HEK293 (cell line): Measurements from ENCODE around the gene DGKB.

ENCODE experiments used
- CTCF ChIA-PET: fragments of 350-600 bp; formaldehyde crosslinking; extraction: SDS; loops from one replicate; lab custom pipeline; 2021; ENCODE audit warnings: antibody characterized with exemption; lab: Yijun Ruan, JAX
- POLR2A ChIA-PET: fragments of 300-600 bp; formaldehyde crosslinking; extraction: SDS; loops from one replicate; lab custom pipeline; 2020; ENCODE audit warnings: antibody characterized with exemption, inconsistent platforms; lab: Yijun Ruan, JAX
- H3K27ac ChIP-seq: fragments of 200-500 bp; sonication (Bioruptor generic); 2 replicates; pipeline ENCODE4 v1.5.1; 2014; ENCODE audit warnings: low read depth, low read length, control low read depth, inconsistent platforms; ENCODE audit errors: extremely low read depth
- H3K36me3 ChIP-seq, 2 experiments: fragments of 200-500 bp in 1 of 2; sonication (Bioruptor generic) in 1 of 2; 1 replicate in 1 of 2; 2 replicates in 1 of 2; pipeline ENCODE4 v1.5.1; 2014 to 2017; ENCODE audit warnings: inconsistent platforms in 2 of 2, low read length in 2 of 2; ENCODE audit not compliant: control insufficient read depth in 2 of 2, insufficient read depth in 1 of 2
- H3K4me1 ChIP-seq: fragments of 200-500 bp; sonication (Bioruptor generic); 2 replicates; pipeline ENCODE4 v1.5.1; 2014; ENCODE audit warnings: mild to moderate bottlenecking, low read length, inconsistent platforms; ENCODE audit not compliant: control insufficient read depth, insufficient read depth
- H3K4me3 ChIP-seq: 2 replicates; pipeline ENCODE4 v1.5.1; 2011; ENCODE audit warnings: low read depth, mild to moderate bottlenecking, control low read depth, low read length, moderate library complexity
- H3K9me3 ChIP-seq: fragments of 200-500 bp; sonication (Bioruptor generic); 2 replicates; pipeline ENCODE4 v1.5.1; 2014; ENCODE audit warnings: low read depth, low read length, inconsistent platforms; ENCODE audit not compliant: control insufficient read depth, insufficient read depth
- GLIS2 ChIP-seq: fragments of 450-650 bp; formaldehyde crosslinking; IDR thresholded peaks from 2 replicates; pipeline ENCODE4 v1.5.1; 2016; ENCODE audit warnings: missing biosample characterization, missing genetic modification characterization
- SETDB1 ChIP-seq: IDR thresholded peaks from one replicate; pipeline ENCODE4 v1.6.1; 2017; ENCODE audit warnings: mild to moderate bottlenecking, low read length, moderate library complexity, mixed read lengths; ENCODE audit not compliant: insufficient read length
- ZBTB1 ChIP-seq: fragments of 450-650 bp; formaldehyde crosslinking; IDR thresholded peaks from 2 replicates; pipeline ENCODE4 v1.5.1; 2016; ENCODE audit warnings: missing biosample characterization, missing genetic modification characterization
- ZBTB10 ChIP-seq: fragments of 450-650 bp; formaldehyde crosslinking; IDR thresholded peaks from 2 replicates; pipeline ENCODE4 v1.5.1; 2016; ENCODE audit warnings: missing biosample characterization, missing genetic modification characterization
- ZBTB17 ChIP-seq: fragments of 450-650 bp; formaldehyde crosslinking; IDR thresholded peaks from 2 replicates; pipeline ENCODE4 v1.5.1; 2016; ENCODE audit warnings: missing biosample characterization, missing genetic modification characterization
- ZBTB6 ChIP-seq: fragments of 450-650 bp; formaldehyde crosslinking; IDR thresholded peaks from 2 replicates; pipeline ENCODE4 v1.5.1; 2017; ENCODE audit warnings: missing biosample characterization, missing genetic modification characterization
- ZNF10 ChIP-seq: fragments of 450-650 bp; formaldehyde crosslinking; IDR thresholded peaks from 2 replicates; pipeline ENCODE4 v1.5.1; 2017; ENCODE audit warnings: missing biosample characterization, missing genetic modification characterization
- ZNF155 ChIP-seq: fragments of 450-650 bp; formaldehyde crosslinking; IDR thresholded peaks from 2 replicates; pipeline ENCODE4 v1.5.1; 2016; ENCODE audit warnings: missing biosample characterization, missing genetic modification characterization
- ZNF214 ChIP-seq: fragments of 450-650 bp; formaldehyde crosslinking; IDR thresholded peaks from 2 replicates; pipeline ENCODE4 v1.5.1; 2017; ENCODE audit warnings: missing biosample characterization, mild to moderate bottlenecking, missing genetic modification characterization, borderline replicate concordance
- ZNF280C ChIP-seq: fragments of 450-650 bp; formaldehyde crosslinking; IDR thresholded peaks from 2 replicates; pipeline ENCODE4 v1.5.1; 2016; ENCODE audit warnings: missing biosample characterization, missing genetic modification characterization
- ZNF280D ChIP-seq: fragments of 450-650 bp; formaldehyde crosslinking; IDR thresholded peaks from 2 replicates; pipeline ENCODE4 v1.5.1; 2016; ENCODE audit warnings: missing biosample characterization, missing genetic modification characterization
- ZNF623 ChIP-seq: fragments of 450-650 bp; formaldehyde crosslinking; IDR thresholded peaks from 2 replicates; pipeline ENCODE4 v1.5.1; 2016; ENCODE audit warnings: missing biosample characterization, missing genetic modification characterization
- ZNF704 ChIP-seq: fragments of 450-650 bp; formaldehyde crosslinking; IDR thresholded peaks from 2 replicates; pipeline ENCODE4 v1.5.1; 2016; ENCODE audit warnings: missing biosample characterization, missing genetic modification characterization
- ZNF747 ChIP-seq: fragments of 450-650 bp; formaldehyde crosslinking; IDR thresholded peaks from 2 replicates; pipeline ENCODE4 v1.5.1; 2016; ENCODE audit warnings: missing biosample characterization, missing genetic modification characterization
- ZSCAN16 ChIP-seq: fragments of 450-650 bp; formaldehyde crosslinking; IDR thresholded peaks from 2 replicates; pipeline ENCODE4 v1.5.1; 2016; ENCODE audit warnings: missing biosample characterization, missing genetic modification characterization

DGKB gene

GRCh38 chr7:14793151-14793550 lies 109.4 kb downstream of the DGKB start:
- POLR2A ChIA-PET, result no interaction called here

More at GRCh38 chr7:14793151-14793550, 109.4 kb downstream of the DGKB start:
- H3K4me3 ChIP-seq, result no peak overlapping the region
- CTCF ChIA-PET, result no interaction called here
- TF ChIP-seq ZBTB1 (tag by site-specific recombination) (no peak), ZBTB10 (no peak), ZNF280C (tag by site-specific recombination) (no peak), ZNF747 (tag by site-specific recombination) (no peak), ZNF214 (no peak), ZNF155 (tag by site-specific recombination) (no peak), ZNF704 (tag by site-specific recombination) (no peak), ZBTB17 (no peak), ZBTB6 (no peak), ZNF10 (no peak), SETDB1 (no peak), ZNF280D (no peak), ZSCAN16 (tag by site-specific recombination) (no peak), ZNF623 (no peak), GLIS2 (tag by site-specific recombination) (no peak)
- TF ChIP-seq, all 188 proteins: peak for 0
- Histone ChIP-seq H3K27ac (no peak overlapping the region), H3K4me1 (no peaks in the 10 kb centered on the region), H3K36me3 (no peaks in the 10 kb centered on the region), H3K9me3 (no peaks in the 10 kb centered on the region)
